ENCODE data around the gene GLO1. TPM values are rescaled to one million over a fixed set of nuclear protein-coding genes. Genes with fewer than 3 reads are reported as not detected.

GLO1 gene
- total and polyA plus RNA-seq, 9 of the 15 experiments (the other 6 are each of a cell fraction or from before 2014, with no cell fraction given) = 155 to 331 (median 203) TPM

DNA sequence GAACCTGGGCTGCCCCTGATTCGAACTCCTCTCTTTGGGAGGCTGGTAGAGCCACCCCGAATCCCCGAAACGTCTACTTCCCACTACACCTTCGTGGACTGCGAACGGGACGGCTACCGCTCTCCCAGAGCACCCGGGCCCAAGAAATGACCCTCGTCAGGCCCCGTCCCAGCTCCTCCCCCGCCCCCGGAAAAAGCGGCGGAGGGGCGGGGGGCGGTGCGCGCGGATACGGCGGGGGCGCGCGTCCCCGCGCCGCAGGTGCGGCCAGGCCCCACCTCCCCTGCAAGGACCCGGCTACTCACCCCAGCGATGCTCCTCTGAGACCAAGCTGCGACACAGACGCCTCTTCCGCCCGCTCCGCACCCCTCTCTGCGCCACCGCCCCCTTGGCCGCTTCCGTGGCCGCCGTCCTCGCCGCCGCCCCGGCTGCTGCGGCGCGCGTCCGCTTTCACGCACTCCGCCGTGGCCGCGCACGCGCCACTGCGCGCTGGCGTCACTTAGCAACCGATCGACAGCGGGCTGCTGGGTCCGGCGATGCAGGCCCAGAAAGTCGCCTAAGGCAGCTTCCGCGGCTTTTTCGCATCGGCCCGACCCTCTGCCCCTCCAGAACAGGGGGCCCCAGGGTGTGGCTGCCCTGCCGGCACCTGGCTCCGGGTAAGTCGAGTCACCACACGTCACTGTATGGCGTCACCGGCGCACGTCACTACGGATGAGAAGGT is 63.3 kb downstream of the GLO1 start, which contains the start of gene BTBD9 (continued):
- TF ChIP-seq, protein P1, sequence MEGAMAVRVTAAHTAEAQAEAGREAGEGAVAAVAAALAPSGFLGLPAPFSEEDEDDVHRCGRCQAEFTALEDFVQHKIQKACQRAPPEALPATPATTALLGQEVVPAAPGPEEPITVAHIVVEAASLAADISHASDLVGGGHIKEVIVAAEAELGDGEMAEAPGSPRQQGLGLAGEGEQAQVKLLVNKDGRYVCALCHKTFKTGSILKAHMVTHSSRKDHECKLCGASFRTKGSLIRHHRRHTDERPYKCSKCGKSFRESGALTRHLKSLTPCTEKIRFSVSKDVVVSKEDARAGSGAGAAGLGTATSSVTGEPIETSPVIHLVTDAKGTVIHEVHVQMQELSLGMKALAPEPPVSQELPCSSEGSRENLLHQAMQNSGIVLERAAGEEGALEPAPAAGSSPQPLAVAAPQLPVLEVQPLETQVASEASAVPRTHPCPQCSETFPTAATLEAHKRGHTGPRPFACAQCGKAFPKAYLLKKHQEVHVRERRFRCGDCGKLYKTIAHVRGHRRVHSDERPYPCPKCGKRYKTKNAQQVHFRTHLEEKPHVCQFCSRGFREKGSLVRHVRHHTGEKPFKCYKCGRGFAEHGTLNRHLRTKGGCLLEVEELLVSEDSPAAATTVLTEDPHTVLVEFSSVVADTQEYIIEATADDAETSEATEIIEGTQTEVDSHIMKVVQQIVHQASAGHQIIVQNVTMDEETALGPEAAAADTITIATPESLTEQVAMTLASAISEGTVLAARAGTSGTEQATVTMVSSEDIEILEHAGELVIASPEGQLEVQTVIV (CRISPR knock-in tag; IDR thresholded peaks at IDR 0.05; ENCODE audit: borderline replicate concordance) = 0 out of 2 replicates have a peak, but pooled peaks have one; percentile 8
- no peak for TF ChIP-seq ZSCAN32 (CRISPR knock-in tag; IDR thresholded peaks at IDR 0.05)
- TF ChIP-seq FOSL1 (tag; conservative IDR thresholded peaks at IDR 0.05) = peak; percentile 41; the same call in 1 of the 2 replicates
- TF ChIP-seq, protein P2, sequence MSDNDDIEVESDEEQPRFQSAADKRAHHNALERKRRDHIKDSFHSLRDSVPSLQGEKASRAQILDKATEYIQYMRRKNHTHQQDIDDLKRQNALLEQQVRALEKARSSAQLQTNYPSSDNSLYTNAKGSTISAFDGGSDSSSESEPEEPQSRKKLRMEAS (CRISPR knock-in tag; IDR thresholded peaks at IDR 0.05) = 0 out of 2 replicates have a peak, but pooled peaks have one; percentile 11
- no peak for TF ChIP-seq SMARCA5 (IDR thresholded peaks at IDR 0.05)
- TF ChIP-seq NR1H2 (CRISPR knock-in tag; IDR thresholded peaks at IDR 0.05) = peak; percentile 72; the same call in 1 of the 2 replicates
- TF ChIP-seq RFX1 (IDR thresholded peaks at IDR 0.05) = peak; percentile 84
- TF ChIP-seq, protein P3, sequence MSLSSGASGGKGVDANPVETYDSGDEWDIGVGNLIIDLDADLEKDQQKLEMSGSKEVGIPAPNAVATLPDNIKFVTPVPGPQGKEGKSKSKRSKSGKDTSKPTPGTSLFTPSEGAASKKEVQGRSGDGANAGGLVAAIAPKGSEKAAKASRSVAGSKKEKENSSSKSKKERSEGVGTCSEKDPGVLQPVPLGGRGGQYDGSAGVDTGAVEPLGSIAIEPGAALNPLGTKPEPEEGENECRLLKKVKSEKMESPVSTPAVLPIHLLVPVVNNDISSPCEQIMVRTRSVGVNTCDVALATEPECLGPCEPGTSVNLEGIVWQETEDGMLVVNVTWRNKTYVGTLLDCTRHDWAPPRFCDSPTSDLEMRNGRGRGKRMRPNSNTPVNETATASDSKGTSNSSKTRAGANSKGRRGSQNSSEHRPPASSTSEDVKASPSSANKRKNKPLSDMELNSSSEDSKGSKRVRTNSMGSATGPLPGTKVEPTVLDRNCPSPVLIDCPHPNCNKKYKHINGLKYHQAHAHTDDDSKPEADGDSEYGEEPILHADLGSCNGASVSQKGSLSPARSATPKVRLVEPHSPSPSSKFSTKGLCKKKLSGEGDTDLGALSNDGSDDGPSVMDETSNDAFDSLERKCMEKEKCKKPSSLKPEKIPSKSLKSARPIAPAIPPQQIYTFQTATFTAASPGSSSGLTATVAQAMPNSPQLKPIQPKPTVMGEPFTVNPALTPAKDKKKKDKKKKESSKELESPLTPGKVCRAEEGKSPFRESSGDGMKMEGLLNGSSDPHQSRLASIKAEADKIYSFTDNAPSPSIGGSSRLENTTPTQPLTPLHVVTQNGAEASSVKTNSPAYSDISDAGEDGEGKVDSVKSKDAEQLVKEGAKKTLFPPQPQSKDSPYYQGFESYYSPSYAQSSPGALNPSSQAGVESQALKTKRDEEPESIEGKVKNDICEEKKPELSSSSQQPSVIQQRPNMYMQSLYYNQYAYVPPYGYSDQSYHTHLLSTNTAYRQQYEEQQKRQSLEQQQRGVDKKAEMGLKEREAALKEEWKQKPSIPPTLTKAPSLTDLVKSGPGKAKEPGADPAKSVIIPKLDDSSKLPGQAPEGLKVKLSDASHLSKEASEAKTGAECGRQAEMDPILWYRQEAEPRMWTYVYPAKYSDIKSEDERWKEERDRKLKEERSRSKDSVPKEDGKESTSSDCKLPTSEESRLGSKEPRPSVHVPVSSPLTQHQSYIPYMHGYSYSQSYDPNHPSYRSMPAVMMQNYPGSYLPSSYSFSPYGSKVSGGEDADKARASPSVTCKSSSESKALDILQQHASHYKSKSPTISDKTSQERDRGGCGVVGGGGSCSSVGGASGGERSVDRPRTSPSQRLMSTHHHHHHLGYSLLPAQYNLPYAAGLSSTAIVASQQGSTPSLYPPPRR (CRISPR knock-in tag; IDR thresholded peaks at IDR 0.05; ENCODE audit: borderline replicate concordance) = no peak
- TF ChIP-seq, protein P4, sequence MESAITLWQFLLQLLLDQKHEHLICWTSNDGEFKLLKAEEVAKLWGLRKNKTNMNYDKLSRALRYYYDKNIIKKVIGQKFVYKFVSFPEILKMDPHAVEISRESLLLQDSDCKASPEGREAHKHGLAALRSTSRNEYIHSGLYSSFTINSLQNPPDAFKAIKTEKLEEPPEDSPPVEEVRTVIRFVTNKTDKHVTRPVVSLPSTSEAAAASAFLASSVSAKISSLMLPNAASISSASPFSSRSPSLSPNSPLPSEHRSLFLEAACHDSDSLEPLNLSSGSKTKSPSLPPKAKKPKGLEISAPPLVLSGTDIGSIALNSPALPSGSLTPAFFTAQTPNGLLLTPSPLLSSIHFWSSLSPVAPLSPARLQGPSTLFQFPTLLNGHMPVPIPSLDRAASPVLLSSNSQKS (CRISPR knock-in tag; IDR thresholded peaks at IDR 0.05) = no peak
- peak; percentile 93 for TF ChIP-seq CTBP1 (IDR thresholded peaks at IDR 0.05; ENCODE audit: borderline replicate concordance)
- peak; percentile 65; the same call in 1 of the 2 replicates for TF ChIP-seq GABPA (tag; conservative IDR thresholded peaks at IDR 0.05; ENCODE audit: low read depth)
- TF ChIP-seq ZNF644 (tag; IDR thresholded peaks at IDR 0.05; ENCODE audit: low read depth) = peak; percentile 76; the same call in 1 of the 2 replicates
- no peak for TF ChIP-seq RBM14 (IDR thresholded peaks at IDR 0.05; ENCODE audit: borderline replicate concordance, insufficient read depth, low read depth, low read length)
- TF ChIP-seq, protein P5, sequence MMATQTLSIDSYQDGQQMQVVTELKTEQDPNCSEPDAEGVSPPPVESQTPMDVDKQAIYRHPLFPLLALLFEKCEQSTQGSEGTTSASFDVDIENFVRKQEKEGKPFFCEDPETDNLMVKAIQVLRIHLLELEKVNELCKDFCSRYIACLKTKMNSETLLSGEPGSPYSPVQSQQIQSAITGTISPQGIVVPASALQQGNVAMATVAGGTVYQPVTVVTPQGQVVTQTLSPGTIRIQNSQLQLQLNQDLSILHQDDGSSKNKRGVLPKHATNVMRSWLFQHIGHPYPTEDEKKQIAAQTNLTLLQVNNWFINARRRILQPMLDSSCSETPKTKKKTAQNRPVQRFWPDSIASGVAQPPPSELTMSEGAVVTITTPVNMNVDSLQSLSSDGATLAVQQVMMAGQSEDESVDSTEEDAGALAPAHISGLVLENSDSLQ (IDR thresholded peaks at IDR 0.05) = no peak
- no peak for TF ChIP-seq ZNF79 (CRISPR knock-in tag; IDR thresholded peaks at IDR 0.05; ENCODE audit: low read depth)
